Endothelial cell (in vitro differentiated cells): ENCODE measurements around the gene ZBTB20. TPM values are rescaled to one million over a fixed set of nuclear protein-coding genes. Genes with fewer than 3 reads are reported as not detected.

Experiments used
- DNase-seq: peaks from one replicate; pipeline ENCODE4 v3.0.0; 2021; ENCODE audit warnings: low spot score
- H3K27ac Mint-ChIP-seq: one replicate; pipeline ENCODE4 v1.8.0; 2021; ENCODE audit warnings: mixed read lengths, inconsistent platforms; ENCODE audit not compliant: unreplicated experiment
- H3K27me3 Mint-ChIP-seq: one replicate; pipeline ENCODE4 v1.8.0; 2021; ENCODE audit warnings: mild to moderate bottlenecking, moderate library complexity, mixed read lengths, inconsistent platforms; ENCODE audit not compliant: unreplicated experiment
- H3K36me3 Mint-ChIP-seq: one replicate; pipeline ENCODE4 v1.8.0; 2021; ENCODE audit warnings: mild to moderate bottlenecking, low read depth, mixed read lengths, inconsistent platforms; ENCODE audit not compliant: unreplicated experiment
- H3K4me1 Mint-ChIP-seq: one replicate; pipeline ENCODE4 v1.8.0; 2021; ENCODE audit warnings: mild to moderate bottlenecking, mixed read lengths, inconsistent platforms; ENCODE audit not compliant: unreplicated experiment
- H3K4me3 Mint-ChIP-seq: one replicate; pipeline ENCODE4 v1.8.0; 2021; ENCODE audit warnings: mild to moderate bottlenecking, mixed read lengths, inconsistent platforms; ENCODE audit not compliant: unreplicated experiment
- H3K9me3 Mint-ChIP-seq: one replicate; pipeline ENCODE4 v1.8.0; 2021; ENCODE audit warnings: mixed read lengths, inconsistent platforms; ENCODE audit not compliant: unreplicated experiment
- total RNA-seq: library from RNA; stranded (reverse); fragmentation: NEBNext Ultra II Directional; extraction: Animal tissue kit (Norgen Biotek cat#: 25700); gene quantifications from one replicate; pipeline ENCODE4 v1.2.1, GENCODE V29; 2021; ENCODE audit not compliant: unreplicated experiment
- TF ChIP-seq, protein P1 (sequence below): fragments of 200-600 bp; sonication (generic); IDR thresholded peaks from one replicate; pipeline ENCODE4 v1.5.0; 2021; ENCODE audit warnings: antibody characterized with exemption; ENCODE audit not compliant: unreplicated experiment

ZBTB20 gene
- total RNA-seq, 1 donor from 2014 or later: 4.2 TPM

DNA sequence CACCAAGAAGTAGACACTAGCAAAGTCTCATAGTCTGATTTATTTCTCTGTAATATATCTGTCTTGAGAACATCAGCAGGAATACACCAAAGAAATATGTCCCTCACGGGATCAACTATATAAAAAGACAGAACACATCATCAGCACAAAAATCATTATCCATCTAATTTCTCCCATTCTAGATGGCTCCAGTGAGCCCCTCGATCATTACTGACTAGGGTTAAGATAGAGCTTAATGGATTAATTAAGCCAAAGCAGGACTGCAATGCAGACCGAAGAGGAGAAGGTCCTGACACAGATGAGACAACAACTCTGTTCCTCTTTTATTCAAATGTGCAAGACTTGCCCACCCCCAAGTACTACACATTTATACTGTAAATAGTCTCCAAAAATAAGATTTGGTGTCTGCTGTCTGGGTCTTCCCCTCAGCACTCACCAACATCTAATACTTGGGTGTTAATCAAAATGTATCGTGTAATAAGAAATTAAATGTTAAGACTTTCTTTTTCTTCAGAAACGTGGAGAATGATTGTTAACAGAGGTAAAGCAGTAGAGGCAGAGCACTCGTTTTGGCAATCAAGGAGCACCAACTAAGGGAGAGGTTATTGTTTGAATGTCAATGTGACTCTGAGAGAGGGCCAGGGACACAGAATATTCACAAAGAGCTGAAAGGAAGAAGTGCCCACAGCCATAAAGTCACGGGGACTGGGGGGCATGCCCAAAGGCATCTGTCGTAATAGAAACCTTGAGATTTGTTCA, 719.6 kb downstream of the ZBTB20 start:
- no peak for DNase-seq
- no peaks in the 10 kb centered on the region for H3K36me3 Mint-ChIP-seq
- H3K4me1 Mint-ChIP-seq: peaks cover 2% of the 10 kb centered on the region
- no peaks in the 10 kb centered on the region for H3K27me3 Mint-ChIP-seq
- H3K4me3 Mint-ChIP-seq: no peak overlapping the region
- H3K27ac Mint-ChIP-seq: no peak overlapping the region
- no peaks in the 10 kb centered on the region for H3K9me3 Mint-ChIP-seq
- TF ChIP-seq, protein P1, sequence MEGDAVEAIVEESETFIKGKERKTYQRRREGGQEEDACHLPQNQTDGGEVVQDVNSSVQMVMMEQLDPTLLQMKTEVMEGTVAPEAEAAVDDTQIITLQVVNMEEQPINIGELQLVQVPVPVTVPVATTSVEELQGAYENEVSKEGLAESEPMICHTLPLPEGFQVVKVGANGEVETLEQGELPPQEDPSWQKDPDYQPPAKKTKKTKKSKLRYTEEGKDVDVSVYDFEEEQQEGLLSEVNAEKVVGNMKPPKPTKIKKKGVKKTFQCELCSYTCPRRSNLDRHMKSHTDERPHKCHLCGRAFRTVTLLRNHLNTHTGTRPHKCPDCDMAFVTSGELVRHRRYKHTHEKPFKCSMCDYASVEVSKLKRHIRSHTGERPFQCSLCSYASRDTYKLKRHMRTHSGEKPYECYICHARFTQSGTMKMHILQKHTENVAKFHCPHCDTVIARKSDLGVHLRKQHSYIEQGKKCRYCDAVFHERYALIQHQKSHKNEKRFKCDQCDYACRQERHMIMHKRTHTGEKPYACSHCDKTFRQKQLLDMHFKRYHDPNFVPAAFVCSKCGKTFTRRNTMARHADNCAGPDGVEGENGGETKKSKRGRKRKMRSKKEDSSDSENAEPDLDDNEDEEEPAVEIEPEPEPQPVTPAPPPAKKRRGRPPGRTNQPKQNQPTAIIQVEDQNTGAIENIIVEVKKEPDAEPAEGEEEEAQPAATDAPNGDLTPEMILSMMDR: no peak

DNA sequence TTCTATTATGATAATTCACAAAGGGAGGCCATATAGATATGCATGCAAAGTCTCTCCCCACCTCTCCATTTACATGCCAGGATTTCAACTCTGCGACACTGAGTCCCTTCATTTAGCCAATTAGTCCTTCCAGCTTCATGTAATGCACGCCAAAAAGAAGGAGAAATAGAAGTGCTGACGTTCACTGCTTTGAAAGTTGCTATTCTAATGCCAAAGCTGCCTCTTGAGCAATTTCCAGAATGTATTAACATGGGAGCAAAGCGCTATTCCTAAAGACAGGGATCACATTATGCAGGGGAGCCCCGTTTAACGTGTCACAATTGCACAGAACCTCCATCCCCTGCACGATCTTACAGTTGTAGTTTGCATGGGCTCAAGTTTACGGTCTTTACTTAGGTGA, 722.8 kb downstream of the ZBTB20 start:
- Mint-ChIP-seq H3K27me3 (no peaks in the 10 kb centered on the region), H3K27ac (no peak overlapping the region), H3K36me3 (no peaks in the 10 kb centered on the region), H3K9me3 (no peaks in the 10 kb centered on the region), H3K4me1 (no peaks in the 10 kb centered on the region), H3K4me3 (no peak overlapping the region)
- TF ChIP-seq, protein P1: no peak
- no peak for DNase-seq

GRCh38 chr3:114421204-114421603, 725.9 kb downstream of the ZBTB20 start:
- Mint-ChIP-seq H3K27me3 (no peaks in the 10 kb centered on the region), H3K9me3 (no peaks in the 10 kb centered on the region), H3K4me3 (no peak overlapping the region), H3K4me1 (no peaks in the 10 kb centered on the region), H3K27ac (no peak overlapping the region), H3K36me3 (no peaks in the 10 kb centered on the region)
- DNase-seq: no peak
- TF ChIP-seq, protein P1: no peak

DNA sequence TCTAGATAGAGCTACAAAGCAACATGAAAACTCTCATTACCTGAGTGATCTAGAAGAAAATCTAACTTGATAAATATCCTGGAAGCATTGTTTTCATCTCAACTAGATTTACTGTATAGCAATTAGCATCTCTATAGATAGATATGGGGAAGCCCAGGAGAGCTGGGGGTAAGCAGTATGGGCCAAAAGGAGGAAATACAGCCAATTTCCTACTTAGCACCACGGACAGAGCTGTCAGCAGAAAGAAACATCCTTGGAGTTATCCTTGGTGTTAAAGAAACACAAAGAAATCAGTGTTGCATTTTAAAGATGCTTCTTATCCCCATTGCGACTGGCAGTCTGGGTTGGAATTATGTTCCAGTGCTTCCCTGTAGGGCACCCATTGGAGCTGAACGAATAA, 727.0 kb downstream of the ZBTB20 start:
- no peaks in the 10 kb centered on the region for H3K4me1 Mint-ChIP-seq
- H3K4me3 Mint-ChIP-seq: no peak overlapping the region
- no peaks in the 10 kb centered on the region for H3K9me3 Mint-ChIP-seq
- TF ChIP-seq, protein P1: no peak
- H3K27me3 Mint-ChIP-seq: no peaks in the 10 kb centered on the region
- no peak for DNase-seq
- H3K36me3 Mint-ChIP-seq: no peaks in the 10 kb centered on the region
- H3K27ac Mint-ChIP-seq: no peak overlapping the region

GRCh38 chr3:114418724-114419543, 728.2 kb downstream of the ZBTB20 start:
- Mint-ChIP-seq H3K27ac (no peak overlapping the region), H3K4me3 (no peak overlapping the region), H3K4me1 (no peaks in the 10 kb centered on the region), H3K36me3 (no peaks in the 10 kb centered on the region), H3K27me3 (no peaks in the 10 kb centered on the region), H3K9me3 (no peaks in the 10 kb centered on the region)
- TF ChIP-seq, protein P1: peak; percentile 87
- no peak for DNase-seq
